ENCODE data around the gene DNAJB13.
A peak's percentile ranks its signal among the peaks of the same experiment; 100 is the strongest.

The DNAJB13 gene

DNA sequence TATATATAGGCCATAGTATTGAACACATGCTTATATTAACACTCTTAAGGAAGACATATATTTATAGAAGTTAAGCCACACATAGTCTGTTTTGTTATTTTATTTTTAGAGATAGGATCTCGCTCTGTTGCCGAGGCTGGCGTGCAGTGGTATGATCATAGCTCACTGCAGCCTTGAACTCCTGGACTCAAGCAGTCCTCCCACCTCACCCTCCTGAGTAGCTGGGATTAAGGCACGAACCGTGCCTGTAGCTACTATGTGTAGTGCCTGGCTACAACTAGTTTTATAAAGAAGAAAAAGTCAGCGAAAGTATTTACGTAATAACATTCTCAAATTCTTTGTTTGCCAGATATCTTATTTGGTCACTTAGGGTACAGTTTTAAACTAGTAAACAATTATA lies 37.4 kb downstream of the DNAJB13 start:
- no peaks in the 10 kb centered on the region for H3K79me2 ChIP-seq (ENCODE audit: control insufficient read depth, insufficient read depth, low read length, poor library complexity)
- no peak overlapping the region for H3K14ac ChIP-seq (ENCODE audit: low read length)
- H3K9me3 ChIP-seq (ENCODE audit: insufficient read depth, low read depth, low read length) = no peaks in the 10 kb centered on the region
- H2BK12ac ChIP-seq (ENCODE audit: low read length) = no peak overlapping the region
- H3K9ac ChIP-seq (ENCODE audit: low read length) = no peak overlapping the region
- no peak overlapping the region for H4K8ac ChIP-seq (ENCODE audit: low read depth, low read length)
- no peak overlapping the region for H3K4ac ChIP-seq (ENCODE audit: low read depth, low read length)
- WGBS (ENCODE audit: extremely low coverage, insufficient coverage, insufficient read length) = no CpG with 5 or more reads among the region's 7 CpGs
- H3K4me1 ChIP-seq (ENCODE audit: control insufficient read depth in 1 of 2, insufficient read depth in 2 of 2, low read length in 2 of 2) = peaks cover 4 to 5% of the 10 kb centered on the region in 2 experiments
- H3K23ac ChIP-seq (ENCODE audit: low read length) = no peak overlapping the region
- H2BK120ac ChIP-seq (ENCODE audit: insufficient read depth, low read length, poor library complexity) = no peak overlapping the region
- no peak overlapping the region for H4K91ac ChIP-seq (ENCODE audit: low read depth, low read length)
- no peak overlapping the region for H3K18ac ChIP-seq (ENCODE audit: low read length)
- no peaks in the 10 kb centered on the region for H3K36me3 ChIP-seq (ENCODE audit: control insufficient read depth in 1 of 2, insufficient read depth in 2 of 2, low read length in 2 of 2)
- no peaks in the 10 kb centered on the region for H3K27me3 ChIP-seq (ENCODE audit: insufficient read depth, low read length)
- DNase-seq = no peak
- no peak overlapping the region for H2AK5ac ChIP-seq (ENCODE audit: low read length)
- no peak overlapping the region for H2BK5ac ChIP-seq (ENCODE audit: low read depth, low read length, poor library complexity)
- H4K12ac ChIP-seq (ENCODE audit: low read depth, low read length) = no peak overlapping the region
- no peak overlapping the region for H3K27ac ChIP-seq (ENCODE audit: low read depth, low read length)
- H3K79me1 ChIP-seq (ENCODE audit: low read length) = no peaks in the 10 kb centered on the region
- H3K4me3 ChIP-seq (ENCODE audit: low read depth, low read length) = no peak overlapping the region
- H2AFZ ChIP-seq (ENCODE audit: insufficient read depth, low read length, poor library complexity) = no peak overlapping the region
- no peak overlapping the region for H3K4me2 ChIP-seq (ENCODE audit: low read length)

GRCh38 chr11:73989156-73989555 lies 38.3 kb downstream of the DNAJB13 start:
- H3K18ac ChIP-seq (ENCODE audit: low read length) = no peak overlapping the region
- no peak overlapping the region for H3K14ac ChIP-seq (ENCODE audit: low read length)

GRCh38 chr11:73990730-73991129 lies 39.9 kb downstream of the DNAJB13 start:
- H3K4me2 ChIP-seq (ENCODE audit: low read length) = no peak overlapping the region
- H3K14ac ChIP-seq (ENCODE audit: low read length) = no peak overlapping the region
- H2BK12ac ChIP-seq (ENCODE audit: low read length) = no peak overlapping the region
- no peak overlapping the region for H4K91ac ChIP-seq (ENCODE audit: low read depth, low read length)
- no peak overlapping the region for H3K23ac ChIP-seq (ENCODE audit: low read length)
- no peak overlapping the region for H4K8ac ChIP-seq (ENCODE audit: low read depth, low read length)
- H4K12ac ChIP-seq (ENCODE audit: low read depth, low read length) = no peak overlapping the region
- H3K27me3 ChIP-seq (ENCODE audit: insufficient read depth, low read length) = no peaks in the 10 kb centered on the region
- no peaks in the 10 kb centered on the region for H3K36me3 ChIP-seq (ENCODE audit: control insufficient read depth in 1 of 2, insufficient read depth in 2 of 2, low read length in 2 of 2)
- no peak overlapping the region for H3K9ac ChIP-seq (ENCODE audit: low read length)
- H3K4me3 ChIP-seq (ENCODE audit: low read depth, low read length) = no peak overlapping the region
- H3K4me1 ChIP-seq (ENCODE audit: control insufficient read depth in 1 of 2, insufficient read depth in 2 of 2, low read length in 2 of 2) = no peaks in the 10 kb centered on the region
- H3K4ac ChIP-seq (ENCODE audit: low read depth, low read length) = no peak overlapping the region
- no peak overlapping the region for H3K18ac ChIP-seq (ENCODE audit: low read length)
- no peak overlapping the region for H2BK5ac ChIP-seq (ENCODE audit: low read depth, low read length, poor library complexity)
- no peak overlapping the region for H3K27ac ChIP-seq (ENCODE audit: low read depth, low read length)
- H3K79me2 ChIP-seq (ENCODE audit: control insufficient read depth, insufficient read depth, low read length, poor library complexity) = no peaks in the 10 kb centered on the region
- no peak for DNase-seq
- H3K79me1 ChIP-seq (ENCODE audit: low read length) = no peaks in the 10 kb centered on the region
- H3K9me3 ChIP-seq (ENCODE audit: insufficient read depth, low read depth, low read length) = no peaks in the 10 kb centered on the region
- H2AFZ ChIP-seq (ENCODE audit: insufficient read depth, low read length, poor library complexity) = no peak overlapping the region
- H2BK120ac ChIP-seq (ENCODE audit: insufficient read depth, low read length, poor library complexity) = no peak overlapping the region
- no peak overlapping the region for H2AK5ac ChIP-seq (ENCODE audit: low read length)
- no CpG with 5 or more reads among the region's 2 CpGs for WGBS (ENCODE audit: extremely low coverage, insufficient coverage, insufficient read length)

More at GRCh38 chr11:73989156-73989555, 38.3 kb downstream of the DNAJB13 start:
- H3K79me1 ChIP-seq (ENCODE audit: low read length) = no peaks in the 10 kb centered on the region
- no peak overlapping the region for H2AK5ac ChIP-seq (ENCODE audit: low read length)
- H3K4ac ChIP-seq (ENCODE audit: low read depth, low read length) = no peak overlapping the region
- H2BK5ac ChIP-seq (ENCODE audit: low read depth, low read length, poor library complexity) = no peak overlapping the region
- H3K4me2 ChIP-seq (ENCODE audit: low read length) = no peak overlapping the region
- H3K9ac ChIP-seq (ENCODE audit: low read length) = no peak overlapping the region
- no peaks in the 10 kb centered on the region for H3K79me2 ChIP-seq (ENCODE audit: control insufficient read depth, insufficient read depth, low read length, poor library complexity)
- H4K8ac ChIP-seq (ENCODE audit: low read depth, low read length) = no peak overlapping the region
- H3K23ac ChIP-seq (ENCODE audit: low read length) = no peak overlapping the region
- H4K12ac ChIP-seq (ENCODE audit: low read depth, low read length) = no peak overlapping the region
- DNase-seq = peak in 1 of 2 donors; percentile 23
- no peak overlapping the region for H2BK12ac ChIP-seq (ENCODE audit: low read length)
- no peak overlapping the region for H4K91ac ChIP-seq (ENCODE audit: low read depth, low read length)
- WGBS (ENCODE audit: extremely low coverage, insufficient coverage, insufficient read length) = no CpG with 5 or more reads among the region's 6 CpGs
- H3K9me3 ChIP-seq (ENCODE audit: insufficient read depth, low read depth, low read length) = no peaks in the 10 kb centered on the region
- no peaks in the 10 kb centered on the region for H3K4me1 ChIP-seq (ENCODE audit: control insufficient read depth in 1 of 2, insufficient read depth in 2 of 2, low read length in 2 of 2)
- no peak overlapping the region for H2BK120ac ChIP-seq (ENCODE audit: insufficient read depth, low read length, poor library complexity)
- no peak overlapping the region for H3K27ac ChIP-seq (ENCODE audit: low read depth, low read length)
- H2AFZ ChIP-seq (ENCODE audit: insufficient read depth, low read length, poor library complexity) = no peak overlapping the region
- H3K27me3 ChIP-seq (ENCODE audit: insufficient read depth, low read length) = no peaks in the 10 kb centered on the region
- H3K36me3 ChIP-seq (ENCODE audit: control insufficient read depth in 1 of 2, insufficient read depth in 2 of 2, low read length in 2 of 2) = no peaks in the 10 kb centered on the region
- H3K4me3 ChIP-seq (ENCODE audit: low read depth, low read length) = no peak overlapping the region

DNA sequence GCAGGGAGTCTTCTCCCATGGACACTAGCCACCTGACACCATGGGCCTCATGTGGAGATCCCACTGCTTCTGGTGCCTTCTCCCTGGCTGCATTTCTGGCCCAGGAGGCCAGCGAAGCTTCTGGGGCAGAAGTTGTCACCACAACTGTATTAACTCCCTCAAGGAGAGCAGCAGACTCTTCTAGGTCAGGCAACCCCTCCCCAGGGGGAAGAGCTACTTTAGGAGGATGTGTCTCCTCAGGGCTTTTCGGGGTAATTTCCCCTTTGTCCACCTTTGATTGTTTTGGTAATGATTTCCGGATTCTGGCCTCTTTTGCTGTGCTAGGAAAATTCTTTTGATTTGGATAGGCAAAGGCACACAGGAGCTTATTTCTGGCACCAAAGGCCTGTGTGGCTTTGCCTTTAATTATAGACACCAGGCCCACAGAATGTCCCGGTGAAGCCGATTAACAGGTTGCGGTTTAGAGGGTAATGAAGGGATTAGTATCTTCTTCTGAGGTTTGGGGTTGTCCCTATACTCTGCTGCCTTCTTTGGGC lies 40.7 kb downstream of the DNAJB13 start:
- Histone ChIP-seq H2BK120ac (ENCODE audit: insufficient read depth, low read length, poor library complexity) (no peak overlapping the region), H3K4me2 (ENCODE audit: low read length) (no peak overlapping the region), H3K4me3 (ENCODE audit: low read depth, low read length) (no peak overlapping the region), H3K36me3 (ENCODE audit: control insufficient read depth in 1 of 2, insufficient read depth in 2 of 2, low read length in 2 of 2) (no peaks in the 10 kb centered on the region), H3K4ac (ENCODE audit: low read depth, low read length) (no peak overlapping the region), H2AK5ac (ENCODE audit: low read length) (no peak overlapping the region), H3K27me3 (ENCODE audit: insufficient read depth, low read length) (no peaks in the 10 kb centered on the region), H3K27ac (ENCODE audit: low read depth, low read length) (no peak overlapping the region), H2BK5ac (ENCODE audit: low read depth, low read length, poor library complexity) (no peak overlapping the region), H3K23ac (ENCODE audit: low read length) (no peak overlapping the region), H3K79me1 (ENCODE audit: low read length) (no peaks in the 10 kb centered on the region), H3K9me3 (ENCODE audit: insufficient read depth, low read depth, low read length) (no peaks in the 10 kb centered on the region), H3K79me2 (ENCODE audit: control insufficient read depth, insufficient read depth, low read length, poor library complexity) (no peaks in the 10 kb centered on the region), H4K12ac (ENCODE audit: low read depth, low read length) (no peak overlapping the region), H2BK12ac (ENCODE audit: low read length) (no peak overlapping the region), H3K18ac (ENCODE audit: low read length) (no peak overlapping the region), H4K8ac (ENCODE audit: low read depth, low read length) (no peak overlapping the region), H3K4me1 (ENCODE audit: control insufficient read depth in 1 of 2, insufficient read depth in 2 of 2, low read length in 2 of 2) (no peaks in the 10 kb centered on the region), H2AFZ (ENCODE audit: insufficient read depth, low read length, poor library complexity) (no peak overlapping the region), H3K14ac (ENCODE audit: low read length) (no peak overlapping the region), H4K91ac (ENCODE audit: low read depth, low read length) (no peak overlapping the region), H3K9ac (ENCODE audit: low read length) (no peak overlapping the region)
- WGBS (ENCODE audit: extremely low coverage, insufficient coverage, insufficient read length) = no CpG with 5 or more reads among the region's 6 CpGs
- no peak for DNase-seq

All from trophoblast cell (in vitro differentiated cells and primary cell).